ENCODE data around the gene DENND1C.
"Not testable (repeated sequence)": the region's sequence is repeated elsewhere in the genome, so short reads cannot be mapped to it uniquely, and the experiment has no call there.

DENND1C gene

GRCh38 chr19:6514089-6514488 is 32.5 kb upstream of the DENND1C start:
- Histone ChIP-seq H3K56ac (ENCODE audit: low read length) (no peak overlapping the region), H2BK5ac (ENCODE audit: low read length) (no peak overlapping the region), H3K79me2 (ENCODE audit: control insufficient read depth, insufficient read depth, low read length) (no peaks in the 10 kb centered on the region), H3K36me3 (ENCODE audit: control insufficient read depth, insufficient read depth, low read length) (no peaks in the 10 kb centered on the region), H2BK15ac (replicated peaks; ENCODE audit: low read depth) (no peak overlapping the region), H4K8ac (ENCODE audit: low read depth, low read length) (no peak overlapping the region), H3K23ac (ENCODE audit: low read length) (no peak overlapping the region), H3K4me3 (ENCODE audit: low read length) (no peak overlapping the region), H3K27ac (ENCODE audit: low read depth, low read length) (no peak overlapping the region), H2AK5ac (ENCODE audit: low read length) (no peak overlapping the region), H4K5ac (ENCODE audit: low read length) (no peak overlapping the region), H3K79me1 (ENCODE audit: low read length) (no peaks in the 10 kb centered on the region), H3K4ac (ENCODE audit: low read depth, low read length) (no peak overlapping the region), H3K4me2 (ENCODE audit: low read length) (no peak overlapping the region), H3K4me1 (ENCODE audit: control insufficient read depth, low read depth, low read length) (no peaks in the 10 kb centered on the region), H3K18ac (ENCODE audit: low read length) (no peak overlapping the region), H2BK120ac (ENCODE audit: low read depth, low read length) (no peak overlapping the region), H3K27me3 (ENCODE audit: insufficient read depth, low read length, poor library complexity) (no peaks in the 10 kb centered on the region), H3K9ac (ENCODE audit: low read length) (no peak overlapping the region)
- WGBS (ENCODE audit: extremely low coverage, insufficient coverage, low lambda C conversion rate) = no CpG with 5 or more reads among the region's 9 CpGs
- no peak for DNase-seq

GRCh38 chr19:6510618-6511017 is 29.0 kb upstream of the DENND1C start:
- no peak overlapping the region for H3K27ac ChIP-seq (ENCODE audit: low read depth, low read length)
- DNase-seq = no peak
- no peak overlapping the region for H3K9ac ChIP-seq (ENCODE audit: low read length)
- no CpG with 5 or more reads among the region's 7 CpGs for WGBS (ENCODE audit: extremely low coverage, insufficient coverage, low lambda C conversion rate)
- H2BK5ac ChIP-seq (ENCODE audit: low read length) = no peak overlapping the region
- no peaks in the 10 kb centered on the region for H3K27me3 ChIP-seq (ENCODE audit: insufficient read depth, low read length, poor library complexity)
- H3K4me3 ChIP-seq (ENCODE audit: low read length) = no peak overlapping the region
- no peaks in the 10 kb centered on the region for H3K36me3 ChIP-seq (ENCODE audit: control insufficient read depth, insufficient read depth, low read length)
- H2AK5ac ChIP-seq (ENCODE audit: low read length) = no peak overlapping the region
- H3K4me2 ChIP-seq (ENCODE audit: low read length) = no peak overlapping the region
- no peak overlapping the region for H3K23ac ChIP-seq (ENCODE audit: low read length)
- no peak overlapping the region for H3K18ac ChIP-seq (ENCODE audit: low read length)
- H3K4ac ChIP-seq (ENCODE audit: low read depth, low read length) = no peak overlapping the region
- H2BK15ac ChIP-seq (replicated peaks; ENCODE audit: low read depth) = no peak overlapping the region
- H3K79me1 ChIP-seq (ENCODE audit: low read length) = no peaks in the 10 kb centered on the region
- H4K5ac ChIP-seq (ENCODE audit: low read length) = no peak overlapping the region
- no peaks in the 10 kb centered on the region for H3K4me1 ChIP-seq (ENCODE audit: control insufficient read depth, low read depth, low read length)
- H2BK120ac ChIP-seq (ENCODE audit: low read depth, low read length) = no peak overlapping the region
- no peak overlapping the region for H3K56ac ChIP-seq (ENCODE audit: low read length)
- no peaks in the 10 kb centered on the region for H3K79me2 ChIP-seq (ENCODE audit: control insufficient read depth, insufficient read depth, low read length)
- no peak overlapping the region for H4K8ac ChIP-seq (ENCODE audit: low read depth, low read length)

- no peak for DNase-seq
- Histone ChIP-seq H4K8ac (ENCODE audit: low read depth, low read length) (no peak overlapping the region), H3K36me3 (ENCODE audit: control insufficient read depth, insufficient read depth, low read length) (no peaks in the 10 kb centered on the region), H3K4ac (ENCODE audit: low read depth, low read length) (no peak overlapping the region), H3K4me2 (ENCODE audit: low read length) (no peak overlapping the region), H2BK15ac (replicated peaks; ENCODE audit: low read depth) (no peak overlapping the region), H3K27ac (ENCODE audit: low read depth, low read length) (no peak overlapping the region), H3K9ac (ENCODE audit: low read length) (no peak overlapping the region), H2AK5ac (ENCODE audit: low read length) (no peak overlapping the region), H4K5ac (ENCODE audit: low read length) (no peak overlapping the region), H3K79me1 (ENCODE audit: low read length) (no peaks in the 10 kb centered on the region), H2BK120ac (ENCODE audit: low read depth, low read length) (no peak overlapping the region), H3K4me3 (ENCODE audit: low read length) (no peak overlapping the region), H3K4me1 (ENCODE audit: control insufficient read depth, low read depth, low read length) (no peaks in the 10 kb centered on the region), H3K79me2 (ENCODE audit: control insufficient read depth, insufficient read depth, low read length) (no peaks in the 10 kb centered on the region), H2BK5ac (ENCODE audit: low read length) (no peak overlapping the region), H3K18ac (ENCODE audit: low read length) (no peak overlapping the region), H3K27me3 (ENCODE audit: insufficient read depth, low read length, poor library complexity) (no peaks in the 10 kb centered on the region), H3K23ac (ENCODE audit: low read length) (no peak overlapping the region), H3K56ac (ENCODE audit: low read length) (no peak overlapping the region)
- no CpG with 5 or more reads among the region's 20 CpGs for WGBS (ENCODE audit: extremely low coverage, insufficient coverage, low lambda C conversion rate)
Observed at GRCh38 chr19:6509118-6509971, 27.8 kb upstream of the DENND1C start.

- H3K79me1 ChIP-seq (ENCODE audit: low read length); H4K5ac ChIP-seq (ENCODE audit: low read length); H3K18ac ChIP-seq (ENCODE audit: low read length); H3K27me3 ChIP-seq (ENCODE audit: insufficient read depth, low read length, poor library complexity); H3K27ac ChIP-seq (ENCODE audit: low read depth, low read length); H3K4ac ChIP-seq (ENCODE audit: low read depth, low read length); H3K79me2 ChIP-seq (ENCODE audit: control insufficient read depth, insufficient read depth, low read length); H3K9ac ChIP-seq (ENCODE audit: low read length); H3K4me2 ChIP-seq (ENCODE audit: low read length); H2BK120ac ChIP-seq (ENCODE audit: low read depth, low read length); H2BK5ac ChIP-seq (ENCODE audit: low read length); H3K23ac ChIP-seq (ENCODE audit: low read length); DNase-seq; H2AK5ac ChIP-seq (ENCODE audit: low read length); H3K36me3 ChIP-seq (ENCODE audit: control insufficient read depth, insufficient read depth, low read length); H3K56ac ChIP-seq (ENCODE audit: low read length); H3K4me3 ChIP-seq (ENCODE audit: low read length); H4K8ac ChIP-seq (ENCODE audit: low read depth, low read length); H2BK15ac ChIP-seq (replicated peaks; ENCODE audit: low read depth); H3K4me1 ChIP-seq (ENCODE audit: control insufficient read depth, low read depth, low read length): not testable (repeated sequence)
- WGBS (ENCODE audit: extremely low coverage, insufficient coverage, low lambda C conversion rate) = no CpG with 5 or more reads among the region's 9 CpGs
Observed at GRCh38 chr19:6508028-6508771, 26.6 kb upstream of the DENND1C start.

GRCh38 chr19:6503407-6504201 is 22.0 kb upstream of the DENND1C start:
- H3K4me2 ChIP-seq (ENCODE audit: low read length) = no peak overlapping the region
- no peak overlapping the region for H2AK5ac ChIP-seq (ENCODE audit: low read length)
- H2BK5ac ChIP-seq (ENCODE audit: low read length) = no peak overlapping the region
- no peak overlapping the region for H3K9ac ChIP-seq (ENCODE audit: low read length)
- H3K27me3 ChIP-seq (ENCODE audit: insufficient read depth, low read length, poor library complexity) = no peaks in the 10 kb centered on the region
- WGBS (ENCODE audit: extremely low coverage, insufficient coverage, low lambda C conversion rate) = no CpG with 5 or more reads among the region's 9 CpGs
- no peak overlapping the region for H3K4me3 ChIP-seq (ENCODE audit: low read length)
- H4K5ac ChIP-seq (ENCODE audit: low read length) = no peak overlapping the region
- no peaks in the 10 kb centered on the region for H3K36me3 ChIP-seq (ENCODE audit: control insufficient read depth, insufficient read depth, low read length)
- no peak overlapping the region for H3K18ac ChIP-seq (ENCODE audit: low read length)
- no peak overlapping the region for H4K8ac ChIP-seq (ENCODE audit: low read depth, low read length)
- no peak overlapping the region for H2BK15ac ChIP-seq (replicated peaks; ENCODE audit: low read depth)
- H3K79me2 ChIP-seq (ENCODE audit: control insufficient read depth, insufficient read depth, low read length) = no peaks in the 10 kb centered on the region
- no peak overlapping the region for H3K4ac ChIP-seq (ENCODE audit: low read depth, low read length)
- H3K27ac ChIP-seq (ENCODE audit: low read depth, low read length) = no peak overlapping the region
- no peaks in the 10 kb centered on the region for H3K4me1 ChIP-seq (ENCODE audit: control insufficient read depth, low read depth, low read length)
- DNase-seq = no peak
- no peak overlapping the region for H3K23ac ChIP-seq (ENCODE audit: low read length)
- no peak overlapping the region for H2BK120ac ChIP-seq (ENCODE audit: low read depth, low read length)
- no peak overlapping the region for H3K56ac ChIP-seq (ENCODE audit: low read length)
- H3K79me1 ChIP-seq (ENCODE audit: low read length) = no peaks in the 10 kb centered on the region
